NB4 (cell line): ENCODE results near the gene PAPSS2.

Experiments used
- POLR2A ChIP-seq: IDR thresholded peaks from 2 replicates; pipeline ENCODE4 v1.6.1; 2011; ENCODE audit warnings: mild to moderate bottlenecking; ENCODE audit not compliant: insufficient read length; ENCODE audit errors: extremely low read depth
- TF ChIP-seq, protein P1 (sequence below): IDR thresholded peaks from one replicate; pipeline ENCODE4 v1.5.1; 2012; ENCODE audit warnings: low read depth, low read length

GRCh38 chr10:87751274-87751673 lies 91.6 kb downstream of the PAPSS2 start:
- TF ChIP-seq, protein P1, sequence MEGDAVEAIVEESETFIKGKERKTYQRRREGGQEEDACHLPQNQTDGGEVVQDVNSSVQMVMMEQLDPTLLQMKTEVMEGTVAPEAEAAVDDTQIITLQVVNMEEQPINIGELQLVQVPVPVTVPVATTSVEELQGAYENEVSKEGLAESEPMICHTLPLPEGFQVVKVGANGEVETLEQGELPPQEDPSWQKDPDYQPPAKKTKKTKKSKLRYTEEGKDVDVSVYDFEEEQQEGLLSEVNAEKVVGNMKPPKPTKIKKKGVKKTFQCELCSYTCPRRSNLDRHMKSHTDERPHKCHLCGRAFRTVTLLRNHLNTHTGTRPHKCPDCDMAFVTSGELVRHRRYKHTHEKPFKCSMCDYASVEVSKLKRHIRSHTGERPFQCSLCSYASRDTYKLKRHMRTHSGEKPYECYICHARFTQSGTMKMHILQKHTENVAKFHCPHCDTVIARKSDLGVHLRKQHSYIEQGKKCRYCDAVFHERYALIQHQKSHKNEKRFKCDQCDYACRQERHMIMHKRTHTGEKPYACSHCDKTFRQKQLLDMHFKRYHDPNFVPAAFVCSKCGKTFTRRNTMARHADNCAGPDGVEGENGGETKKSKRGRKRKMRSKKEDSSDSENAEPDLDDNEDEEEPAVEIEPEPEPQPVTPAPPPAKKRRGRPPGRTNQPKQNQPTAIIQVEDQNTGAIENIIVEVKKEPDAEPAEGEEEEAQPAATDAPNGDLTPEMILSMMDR = no peak
- TF ChIP-seq POLR2A = no peak
